Nephron progenitor cell (in vitro differentiated cells): ENCODE results near the gene PRKG1.

ENCODE experiments used
- DNase-seq: peaks from one replicate; pipeline ENCODE4 v3.0.0; 2021
- H3K27ac Mint-ChIP-seq: 2 replicates; pipeline ENCODE4 v1.8.0; 2021; ENCODE audit warnings: mild to moderate bottlenecking, moderate library complexity, mixed read lengths
- H3K27me3 Mint-ChIP-seq: 2 replicates; pipeline ENCODE4 v1.8.0; 2021; ENCODE audit warnings: mild to moderate bottlenecking, low read depth, mixed read lengths; ENCODE audit not compliant: poor library complexity
- H3K36me3 Mint-ChIP-seq: 2 replicates; pipeline ENCODE4 v1.8.0; 2021; ENCODE audit warnings: low read depth, mixed read lengths
- H3K4me1 Mint-ChIP-seq: 2 replicates; pipeline ENCODE4 v1.8.0; 2021; ENCODE audit warnings: mixed read lengths
- H3K4me3 Mint-ChIP-seq: 2 replicates; pipeline ENCODE4 v1.8.0; 2021; ENCODE audit warnings: mild to moderate bottlenecking, moderate library complexity, mixed read lengths
- H3K9me3 Mint-ChIP-seq: 2 replicates; pipeline ENCODE4 v1.8.0; 2021; ENCODE audit warnings: mild to moderate bottlenecking, moderate library complexity, mixed read lengths
- TF ChIP-seq, protein P1 (sequence below): fragments of 200-600 bp; sonication (generic); IDR thresholded peaks from 2 replicates; pipeline ENCODE4 v1.5.0; 2021; ENCODE audit warnings: antibody characterized with exemption

PRKG1 gene

GRCh38 chr10:51590818-51591217 lies 516.5 kb downstream of the PRKG1 start:
- H3K27ac Mint-ChIP-seq: no peak overlapping the region
- DNase-seq: no peak
- H3K4me3 Mint-ChIP-seq: no peak overlapping the region
- H3K27me3 Mint-ChIP-seq: no peaks in the 10 kb centered on the region
- no peaks in the 10 kb centered on the region for H3K36me3 Mint-ChIP-seq
- no peaks in the 10 kb centered on the region for H3K9me3 Mint-ChIP-seq
- TF ChIP-seq, protein P1, sequence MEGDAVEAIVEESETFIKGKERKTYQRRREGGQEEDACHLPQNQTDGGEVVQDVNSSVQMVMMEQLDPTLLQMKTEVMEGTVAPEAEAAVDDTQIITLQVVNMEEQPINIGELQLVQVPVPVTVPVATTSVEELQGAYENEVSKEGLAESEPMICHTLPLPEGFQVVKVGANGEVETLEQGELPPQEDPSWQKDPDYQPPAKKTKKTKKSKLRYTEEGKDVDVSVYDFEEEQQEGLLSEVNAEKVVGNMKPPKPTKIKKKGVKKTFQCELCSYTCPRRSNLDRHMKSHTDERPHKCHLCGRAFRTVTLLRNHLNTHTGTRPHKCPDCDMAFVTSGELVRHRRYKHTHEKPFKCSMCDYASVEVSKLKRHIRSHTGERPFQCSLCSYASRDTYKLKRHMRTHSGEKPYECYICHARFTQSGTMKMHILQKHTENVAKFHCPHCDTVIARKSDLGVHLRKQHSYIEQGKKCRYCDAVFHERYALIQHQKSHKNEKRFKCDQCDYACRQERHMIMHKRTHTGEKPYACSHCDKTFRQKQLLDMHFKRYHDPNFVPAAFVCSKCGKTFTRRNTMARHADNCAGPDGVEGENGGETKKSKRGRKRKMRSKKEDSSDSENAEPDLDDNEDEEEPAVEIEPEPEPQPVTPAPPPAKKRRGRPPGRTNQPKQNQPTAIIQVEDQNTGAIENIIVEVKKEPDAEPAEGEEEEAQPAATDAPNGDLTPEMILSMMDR: no peak
- H3K4me1 Mint-ChIP-seq: no peaks in the 10 kb centered on the region

DNA sequence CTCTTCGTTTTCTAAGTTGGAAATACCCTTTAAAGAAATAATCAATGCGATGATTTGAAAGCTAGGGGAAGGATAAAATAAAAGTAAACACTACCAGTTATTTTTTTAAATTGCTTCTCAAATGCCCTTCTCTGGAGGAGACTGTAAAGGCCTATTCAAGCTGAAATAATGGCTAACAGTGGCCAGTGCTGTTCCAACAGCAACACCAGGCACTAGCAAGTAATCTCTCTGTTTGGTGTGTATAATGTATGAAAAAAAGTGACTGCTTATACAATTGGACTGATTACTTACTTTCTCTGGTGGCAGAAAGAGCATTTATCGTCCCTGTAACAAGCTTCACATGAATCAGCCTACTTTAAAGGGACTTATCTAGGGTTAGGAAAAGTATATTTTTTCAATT lies 522.4 kb downstream of the PRKG1 start:
- DNase-seq: no peak
- Mint-ChIP-seq H3K4me1 (peaks cover 8% of the 10 kb centered on the region), H3K27ac (no peak overlapping the region), H3K36me3 (no peaks in the 10 kb centered on the region), H3K27me3 (no peaks in the 10 kb centered on the region), H3K4me3 (no peak overlapping the region), H3K9me3 (no peaks in the 10 kb centered on the region)
- TF ChIP-seq, protein P1: no peak

DNA sequence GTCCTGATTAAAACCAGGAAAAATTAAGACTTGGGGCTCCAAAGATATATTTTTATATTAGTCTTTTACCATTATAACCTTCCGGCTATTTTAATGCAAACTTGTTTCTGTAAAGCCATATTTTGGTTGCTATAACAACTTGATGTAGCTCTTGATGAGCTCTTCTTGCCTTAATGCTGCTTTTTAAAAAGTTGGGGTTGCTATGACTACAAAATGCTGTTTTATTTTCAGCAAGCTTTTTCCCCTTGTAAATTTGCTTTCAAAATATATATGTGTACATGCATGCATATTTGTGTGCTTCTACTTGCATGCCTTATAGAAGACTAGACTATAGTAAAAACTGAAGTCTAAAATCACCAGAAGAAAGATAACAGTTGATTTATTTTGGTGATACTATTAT lies 525.4 kb downstream of the PRKG1 start:
- H3K27ac Mint-ChIP-seq: no peak overlapping the region
- H3K4me1 Mint-ChIP-seq: peaks cover 13% of the 10 kb centered on the region
- H3K27me3 Mint-ChIP-seq: no peaks in the 10 kb centered on the region
- DNase-seq: no peak
- no peak overlapping the region for H3K4me3 Mint-ChIP-seq
- TF ChIP-seq, protein P1: no peak
- no peaks in the 10 kb centered on the region for H3K9me3 Mint-ChIP-seq
- no peaks in the 10 kb centered on the region for H3K36me3 Mint-ChIP-seq

DNA sequence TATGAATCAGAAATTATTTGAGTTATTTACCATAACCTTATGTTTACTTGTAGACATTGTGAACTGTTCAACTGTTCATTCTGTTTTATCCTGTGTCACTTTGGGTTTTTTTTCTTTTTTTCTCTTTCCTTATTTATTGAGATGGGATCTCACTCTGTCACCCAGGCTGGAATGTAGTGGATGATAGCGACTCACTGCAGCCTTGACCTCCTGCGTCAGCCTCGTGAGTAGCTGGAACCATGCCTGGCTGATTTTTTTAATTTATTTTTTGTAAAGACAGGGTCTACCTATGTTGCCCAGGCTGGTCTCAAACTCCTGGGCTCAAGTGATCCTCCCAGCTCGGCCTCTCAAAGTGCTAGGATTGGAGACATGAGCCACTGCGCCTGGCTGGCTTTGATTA lies 528.0 kb downstream of the PRKG1 start:
- TF ChIP-seq, protein P1: no peak

DNA sequence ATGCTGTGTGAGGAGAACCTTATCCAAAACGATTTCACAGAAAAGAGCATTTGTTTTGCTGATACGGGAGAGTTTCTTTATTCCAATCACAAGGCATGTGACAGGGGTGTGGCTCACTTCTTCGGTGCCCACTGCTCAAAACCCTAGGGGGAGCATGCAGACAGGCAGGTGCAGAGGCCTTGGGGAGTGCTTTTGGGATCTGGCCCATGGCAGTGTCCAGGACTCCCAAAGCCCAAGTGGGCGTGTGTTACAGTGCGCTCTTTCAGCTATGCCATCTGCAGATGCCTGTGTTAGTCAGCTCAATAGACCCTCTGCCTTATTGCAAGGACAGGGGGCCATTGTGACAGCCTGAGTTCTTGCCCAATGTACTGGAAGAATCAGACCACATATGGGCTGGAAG lies 530.3 kb downstream of the PRKG1 start:
- Mint-ChIP-seq H3K27me3 (peaks cover 6% of the 10 kb centered on the region), H3K4me3 (no peak overlapping the region), H3K36me3 (no peaks in the 10 kb centered on the region), H3K27ac (no peak overlapping the region), H3K4me1 (peaks cover 13% of the 10 kb centered on the region), H3K9me3 (no peaks in the 10 kb centered on the region)
- TF ChIP-seq, protein P1: no peak
- no peak for DNase-seq

More for the DNA sequence above, 528.0 kb downstream of the PRKG1 start:
- no peaks in the 10 kb centered on the region for H3K9me3 Mint-ChIP-seq
- no peaks in the 10 kb centered on the region for H3K36me3 Mint-ChIP-seq
- H3K4me1 Mint-ChIP-seq: peaks cover 13% of the 10 kb centered on the region
- no peak for DNase-seq
- peaks cover 6% of the 10 kb centered on the region for H3K27me3 Mint-ChIP-seq
- H3K4me3 Mint-ChIP-seq: no peak overlapping the region
- H3K27ac Mint-ChIP-seq: no peak overlapping the region

GRCh38 chr10:51606825-51607462 lies 532.7 kb downstream of the PRKG1 start:
- Mint-ChIP-seq H3K27ac (peak overlapping the region; percentile 15), H3K27me3 (peaks cover 6% of the 10 kb centered on the region), H3K4me3 (no peak overlapping the region), H3K9me3 (peaks cover 3% of the 10 kb centered on the region), H3K36me3 (no peaks in the 10 kb centered on the region), H3K4me1 (peaks cover 2% of the 10 kb centered on the region)
- TF ChIP-seq, protein P1: no peak
- DNase-seq: no peak
